PC-3 (cell line): ENCODE measurements around the gene RASSF4. TPM values are rescaled to one million over a fixed set of nuclear protein-coding genes. Genes with fewer than 3 reads are reported as not detected.
A peak's percentile ranks its signal among the peaks of the same experiment; 100 is the strongest.

Experiments used
- ATAC-seq: fragments of 200-7000 bp; cut with Tn5 transposase; 2 replicates; pipeline ENCODE4 v1.9.1; 2020; ENCODE audit warnings: mild to moderate bottlenecking, moderate library complexity
- BruUV-seq: library from RNA; stranded (reverse); fragments of 400-500 nt; replicated peaks from 2 replicates; lab custom pipeline; 2021; lab: Mats Ljungman, UMichigan
- CTCF ChIA-PET: fragments of 300-600 bp; sonication (Branson Sonifier 250); formaldehyde crosslinking; loops from one replicate; lab custom pipeline; 2022; ENCODE audit warnings: antibody characterized with exemption; lab: Charles Lee
- POLR2A ChIA-PET: fragments of 300-600 bp; sonication (Branson Sonifier 250); formaldehyde crosslinking; loops from one replicate; lab custom pipeline; 2022; ENCODE audit warnings: antibody characterized with exemption; ENCODE audit not compliant: unreplicated experiment; lab: Charles Lee
- DNase-seq: peaks from one replicate; pipeline ENCODE4 v3.0.0-alpha.2; 2015
- H2AFZ ChIP-seq: fragments of 300-600 bp; sonication (generic); 2 replicates; pipeline ENCODE4 v1.6.0; 2016; ENCODE audit warnings: antibody characterized with exemption, low read length
- H3F3A ChIP-seq: fragments of 300-600 bp; sonication (generic); one replicate; pipeline ENCODE4 v1.6.0; 2017; ENCODE audit warnings: antibody characterized with exemption, low read length, control low read depth, mild to moderate bottlenecking; ENCODE audit not compliant: unreplicated experiment
- H3K27ac ChIP-seq: fragments of 300-600 bp; sonication (generic); 2 replicates; pipeline ENCODE4 v1.5.1; 2016; ENCODE audit warnings: mild to moderate bottlenecking, low read length
- H3K27me3 ChIP-seq: fragments of 300-600 bp; sonication (generic); 2 replicates; pipeline ENCODE4 v1.6.1; 2016; ENCODE audit warnings: low read length, mixed read lengths
- H3K36me3 ChIP-seq: fragments of 300-600 bp; sonication (generic); 2 replicates; pipeline ENCODE4 v1.6.1; 2016; ENCODE audit warnings: low read depth, mixed run types, low read length, mixed read lengths
- H3K4me1 ChIP-seq: fragments of 300-600 bp; sonication (generic); 2 replicates; pipeline ENCODE4 v1.5.1; 2016; ENCODE audit warnings: low read length; ENCODE audit not compliant: insufficient read depth
- H3K4me2 ChIP-seq: fragments of 300-600 bp; sonication (generic); 2 replicates; pipeline ENCODE4 v1.6.0; 2016; ENCODE audit warnings: low read length
- H3K4me3 ChIP-seq: fragments of 300-600 bp; sonication (generic); 2 replicates; pipeline ENCODE4 v1.5.1; 2016; ENCODE audit warnings: mild to moderate bottlenecking, low read length, mixed read lengths
- H3K79me2 ChIP-seq: fragments of 300-600 bp; sonication (generic); 2 replicates; pipeline ENCODE4 v1.6.1; 2017; ENCODE audit warnings: low read length, mixed read lengths
- H3K9ac ChIP-seq: fragments of 300-600 bp; sonication (generic); 2 replicates; pipeline ENCODE4 v1.6.0; 2016; ENCODE audit warnings: mild to moderate bottlenecking, low read length
- H3K9me2 ChIP-seq: fragments of 300-600 bp; sonication (generic); replicated peaks from 2 replicates; pipeline ENCODE4 v1.6.1; 2016; ENCODE audit warnings: mixed run types, low read length, mixed read lengths
- H3K9me3 ChIP-seq: fragments of 300-600 bp; sonication (generic); 2 replicates; pipeline ENCODE4 v1.6.1; 2016; ENCODE audit warnings: low read length, mixed read lengths
- H4K20me1 ChIP-seq: fragments of 300-600 bp; sonication (generic); 2 replicates; pipeline ENCODE4 v1.6.1; 2016; ENCODE audit warnings: low read length, mixed read lengths
- EZH2 ChIP-seq: fragments of 300-600 bp; sonication (generic); IDR thresholded peaks from one replicate; pipeline ENCODE4 v1.6.1; 2017; ENCODE audit warnings: antibody characterized with exemption, mild to moderate bottlenecking, low read length; ENCODE audit not compliant: unreplicated experiment
- EZH2phosphoT487 ChIP-seq: fragments of 300-600 bp; sonication (generic); IDR thresholded peaks from 2 replicates; pipeline ENCODE4 v1.6.1; 2018; ENCODE audit warnings: mild to moderate bottlenecking, antibody characterized with exemption, low read length, borderline replicate concordance
- intact Hi-C: fragments of 100-400 bp; cut with micrococcal nuclease; formaldehyde crosslinking; loops from 2 replicates; pipeline ENCODE4 v1.9.0; 2023
- total RNA-seq: library from RNA; depleted of rRNA; stranded (reverse); fragments of >200 nt; gene quantifications from 2 replicates; pipeline ENCODE4 v1.2.3, GENCODE V29; 2014
- TF ChIP-seq, protein P1 (sequence below): fragments of 300-600 bp; sonication (generic); conservative IDR thresholded peaks from 2 replicates; pipeline ENCODE4 v1.5.1; 2017; ENCODE audit warnings: antibody characterized with exemption, low read depth, mild to moderate bottlenecking, low read length

Gene RASSF4
- total RNA-seq, 1 experiment from 2014 or later = 8.7 TPM

DNA sequence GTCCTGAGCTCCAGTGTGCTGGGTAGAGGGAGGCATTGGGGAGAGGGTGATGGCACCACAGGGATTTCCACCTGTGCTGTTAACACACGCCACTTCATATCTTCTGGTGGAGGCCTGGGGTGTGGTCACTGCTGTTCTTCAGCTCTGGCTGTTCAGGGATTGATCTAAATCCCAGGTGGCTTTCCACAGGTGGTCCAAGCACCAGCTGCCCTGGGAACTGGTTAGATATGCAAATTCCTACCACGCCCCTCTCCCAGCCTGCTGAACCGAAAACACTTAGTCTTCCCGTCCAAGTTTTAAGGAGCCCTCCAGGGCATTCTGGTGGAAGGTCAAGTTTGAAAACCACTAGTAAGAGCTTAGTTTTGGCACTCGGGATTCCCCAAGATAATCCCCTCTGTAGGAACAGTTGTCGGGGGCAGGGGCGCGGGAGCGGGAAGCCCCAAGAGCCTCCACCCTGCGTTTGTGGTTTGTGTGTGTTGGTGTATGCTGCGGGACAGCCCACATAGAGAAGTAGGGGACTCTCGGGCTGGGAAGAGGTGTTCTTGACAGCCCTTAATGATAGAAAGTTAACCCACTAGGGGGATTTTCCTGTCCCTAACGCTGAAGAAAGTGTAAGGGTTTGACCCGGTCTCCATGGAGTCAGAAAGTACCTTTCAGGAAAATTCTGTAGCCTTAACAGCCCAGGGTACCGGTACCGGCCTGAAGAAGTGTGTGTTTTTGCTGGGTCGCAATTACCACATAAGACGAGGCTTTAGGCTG, 13.9 kb downstream of the RASSF4 start:
- Histone ChIP-seq H3K27ac (no peak overlapping the region), H3K9me2 (no peaks in the 10 kb centered on the region), H3K27me3 (no peaks in the 10 kb centered on the region), H3F3A (no peaks in the 10 kb centered on the region), H3K4me3 (no peak overlapping the region), H3K36me3 (no peaks in the 10 kb centered on the region), H3K9me3 (no peaks in the 10 kb centered on the region), H3K4me2 (peak overlapping the region; percentile 100; the same call in 1 of the 2 replicates), H4K20me1 (no peaks in the 10 kb centered on the region), H3K4me1 (peaks cover 34% of the 10 kb centered on the region), H3K79me2 (0 out of 2 replicates have a peak, but pooled peaks cover 19% of the 10 kb centered on the region), H2AFZ (no peak overlapping the region), H3K9ac (no peak overlapping the region)
- BruUV-seq = no TSS peak
- TF ChIP-seq, protein P1, sequence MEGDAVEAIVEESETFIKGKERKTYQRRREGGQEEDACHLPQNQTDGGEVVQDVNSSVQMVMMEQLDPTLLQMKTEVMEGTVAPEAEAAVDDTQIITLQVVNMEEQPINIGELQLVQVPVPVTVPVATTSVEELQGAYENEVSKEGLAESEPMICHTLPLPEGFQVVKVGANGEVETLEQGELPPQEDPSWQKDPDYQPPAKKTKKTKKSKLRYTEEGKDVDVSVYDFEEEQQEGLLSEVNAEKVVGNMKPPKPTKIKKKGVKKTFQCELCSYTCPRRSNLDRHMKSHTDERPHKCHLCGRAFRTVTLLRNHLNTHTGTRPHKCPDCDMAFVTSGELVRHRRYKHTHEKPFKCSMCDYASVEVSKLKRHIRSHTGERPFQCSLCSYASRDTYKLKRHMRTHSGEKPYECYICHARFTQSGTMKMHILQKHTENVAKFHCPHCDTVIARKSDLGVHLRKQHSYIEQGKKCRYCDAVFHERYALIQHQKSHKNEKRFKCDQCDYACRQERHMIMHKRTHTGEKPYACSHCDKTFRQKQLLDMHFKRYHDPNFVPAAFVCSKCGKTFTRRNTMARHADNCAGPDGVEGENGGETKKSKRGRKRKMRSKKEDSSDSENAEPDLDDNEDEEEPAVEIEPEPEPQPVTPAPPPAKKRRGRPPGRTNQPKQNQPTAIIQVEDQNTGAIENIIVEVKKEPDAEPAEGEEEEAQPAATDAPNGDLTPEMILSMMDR = no peak
- no peak for TF ChIP-seq EZH2phosphoT487
- TF ChIP-seq EZH2 = no peak
- ChIA-PET POLR2A (no interaction called here), CTCF (no interaction called here)
- DNase-seq (no peak), ATAC-seq (no peak)
- intact Hi-C loops = no loop called here

DNA sequence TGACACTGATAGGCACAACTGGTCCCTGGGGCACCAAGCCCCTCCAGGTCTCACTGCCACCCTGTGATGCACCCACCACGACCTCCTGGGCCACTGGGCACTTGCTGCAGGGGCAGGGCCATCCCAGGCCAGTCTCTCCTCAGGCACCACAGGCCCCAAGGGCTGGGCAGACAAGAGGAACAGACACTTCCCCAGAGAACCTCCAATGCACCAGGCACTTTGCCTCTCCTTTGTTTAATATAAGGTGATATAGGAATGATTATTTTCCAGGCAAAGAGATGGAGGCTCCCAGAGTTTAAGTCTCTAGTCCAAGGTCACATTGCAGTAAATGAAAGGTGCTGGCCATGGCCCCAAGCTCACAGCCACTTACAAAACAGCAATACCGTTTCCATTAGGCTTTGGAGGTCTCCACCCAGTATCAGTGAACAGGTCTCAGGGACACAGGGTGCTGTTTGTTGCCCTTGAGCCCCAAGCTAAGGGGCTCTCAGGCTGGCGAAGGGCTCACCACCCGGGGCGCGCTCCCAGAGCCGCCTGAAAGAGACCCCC, 14.6 kb downstream of the RASSF4 start:
- H2AFZ ChIP-seq = peak overlapping the region; percentile 100
- peak overlapping the region; percentile 28; the same call in 1 of the 2 replicates for H3K27ac ChIP-seq
- 0 out of 2 replicates have a peak, but pooled peaks cover 19% of the 10 kb centered on the region for H3K79me2 ChIP-seq
- no peaks in the 10 kb centered on the region for H3K36me3 ChIP-seq
- POLR2A ChIA-PET = no interaction called here
- peak overlapping the region; percentile 91 for H3K4me3 ChIP-seq
- ATAC-seq (no peak), DNase-seq (no peak)
- BruUV-seq = no TSS peak
- no peaks in the 10 kb centered on the region for H3F3A ChIP-seq
- CTCF ChIA-PET = no interaction called here
- TF ChIP-seq EZH2phosphoT487 (no peak), EZH2 (no peak)
- TF ChIP-seq, protein P1 = no peak
- H4K20me1 ChIP-seq = no peaks in the 10 kb centered on the region
- H3K4me2 ChIP-seq = peak overlapping the region; percentile 100
- intact Hi-C loops = no loop called here
- no peaks in the 10 kb centered on the region for H3K9me2 ChIP-seq
- peak overlapping the region; percentile 78 for H3K9ac ChIP-seq
- no peaks in the 10 kb centered on the region for H3K27me3 ChIP-seq
- peaks cover 40% of the 10 kb centered on the region for H3K4me1 ChIP-seq
- H3K9me3 ChIP-seq = no peaks in the 10 kb centered on the region
